HG03460 (cell line): Measurements from ENCODE around the gene EXOC3.
"Not testable (repeated sequence)": the region's sequence is repeated elsewhere in the genome, so short reads cannot be mapped to it uniquely, and the experiment has no call there.

Experiments
- ATAC-seq: cut with Tn5 transposase; IDR thresholded peaks from one replicate; pipeline ENCODE4 v1.9.1; 2021; ENCODE audit not compliant: unreplicated experiment

EXOC3 gene

GRCh38 chr5:472076-472655, 29.2 kb downstream of the EXOC3 start:
- ATAC-seq, result peak; percentile 15

- ATAC-seq, result peak; percentile 62
Measured at GRCh38 chr5:472656-473550, 29.9 kb downstream of the EXOC3 start.

GRCh38 chr5:473551-474192, 30.7 kb downstream of the EXOC3 start:
- ATAC-seq, result peak; percentile 28

- ATAC-seq, result not testable (repeated sequence)
Measured at GRCh38 chr5:474232-474839, 31.4 kb downstream of the EXOC3 start.

GRCh38 chr5:474840-475661, 32.1 kb downstream of the EXOC3 start:
- no peak for ATAC-seq

- ATAC-seq, result no peak
Measured at GRCh38 chr5:475704-476101, 32.7 kb downstream of the EXOC3 start.

- no peak for ATAC-seq
Measured at GRCh38 chr5:476102-476813, 33.3 kb downstream of the EXOC3 start.

GRCh38 chr5:476814-477175, 33.8 kb downstream of the EXOC3 start:
- ATAC-seq, result no peak

GRCh38 chr5:477247-477646, 34.3 kb downstream of the EXOC3 start:
- no peak for ATAC-seq

GRCh38 chr5:477871-478270, 34.9 kb downstream of the EXOC3 start:
- no peak for ATAC-seq

- ATAC-seq, result no peak
Measured at GRCh38 chr5:478369-478981, 35.5 kb downstream of the EXOC3 start.

GRCh38 chr5:478982-479535, 36.1 kb downstream of the EXOC3 start:
- no peak for ATAC-seq

- no peak for ATAC-seq
Measured at GRCh38 chr5:479566-480319, 36.8 kb downstream of the EXOC3 start.

- ATAC-seq, result no peak
Measured at GRCh38 chr5:481347-481746, 38.4 kb downstream of the EXOC3 start.

GRCh38 chr5:482021-482420, 39.0 kb downstream of the EXOC3 start:
- no peak for ATAC-seq

GRCh38 chr5:482506-482905, 39.5 kb downstream of the EXOC3 start:
- no peak for ATAC-seq

- no peak for ATAC-seq
Measured at GRCh38 chr5:483011-483410, 40.0 kb downstream of the EXOC3 start.

- no peak for ATAC-seq
Measured at GRCh38 chr5:483434-484140, 40.6 kb downstream of the EXOC3 start.
